SH-SY5Y (cell line): Measurements from ENCODE around the gene TRIOBP.

Source experiments
- GATA2 ChIP-seq: IDR thresholded peaks from 2 replicates; pipeline ENCODE4 v1.6.1; 2011; ENCODE audit warnings: mild to moderate bottlenecking, low read depth, low read length
- GATA3 ChIP-seq: IDR thresholded peaks from 2 replicates; pipeline ENCODE4 v1.6.1; 2011; ENCODE audit warnings: low read depth, mild to moderate bottlenecking, low read length, moderate library complexity

- no peak for TF ChIP-seq GATA2
- TF ChIP-seq GATA3: no peak
Measured at GRCh38 chr22:37647317-37647716, 49.5 kb upstream of the TRIOBP start.
